HG02870 (cell line): ENCODE results near the gene OASL.
"Not testable (repeated sequence)": the region's sequence is repeated elsewhere in the genome, so short reads cannot be mapped to it uniquely, and the experiment has no call there.

ENCODE experiments used
- ATAC-seq: cut with Tn5 transposase; IDR thresholded peaks from one replicate; pipeline ENCODE4 v1.9.1; 2021; ENCODE audit warnings: mild to moderate bottlenecking, moderate library complexity; ENCODE audit not compliant: unreplicated experiment

Gene OASL

GRCh38 chr12:121038861-121039668, at the start of gene OASL:
Gene OASL, minus strand, starts transcription at chr12:121039246. Its CDS starts 275 bp downstream, at chr12:121038971.
- peak; percentile 45 for ATAC-seq

GRCh38 chr12:121088195-121088585, 49.1 kb upstream of the OASL start:
- no peak for ATAC-seq

GRCh38 chr12:121087467-121088194, 48.6 kb upstream of the OASL start:
- ATAC-seq: no peak

GRCh38 chr12:121086781-121087295, 47.8 kb upstream of the OASL start:
- no peak for ATAC-seq

- no peak for ATAC-seq
These were observed 46.7 kb upstream of the OASL start for GRCh38 chr12:121085506-121086353.

GRCh38 chr12:121085069-121085468, 46.0 kb upstream of the OASL start:
- no peak for ATAC-seq

- no peak for ATAC-seq
These were observed 45.2 kb upstream of the OASL start for GRCh38 chr12:121084229-121084628.

GRCh38 chr12:121080909-121081308, 41.9 kb upstream of the OASL start:
- ATAC-seq: no peak

GRCh38 chr12:121079736-121080272, 40.8 kb upstream of the OASL start:
- ATAC-seq: no peak

GRCh38 chr12:121077440-121077839, 38.4 kb upstream of the OASL start:
- ATAC-seq: not testable (repeated sequence)

- ATAC-seq: not testable (repeated sequence)
These were observed 36.9 kb upstream of the OASL start for GRCh38 chr12:121075911-121076310.

- ATAC-seq: no peak
These were observed 33.1 kb upstream of the OASL start for GRCh38 chr12:121072147-121072546.

GRCh38 chr12:121069206-121069605, 30.2 kb upstream of the OASL start:
- ATAC-seq: no peak

- ATAC-seq: no peak
These were observed 26.3 kb upstream of the OASL start for GRCh38 chr12:121065345-121065744.

- not testable (repeated sequence) for ATAC-seq
These were observed 25.5 kb upstream of the OASL start for GRCh38 chr12:121064586-121064985.

GRCh38 chr12:121064116-121064515, 25.1 kb upstream of the OASL start:
- no peak for ATAC-seq

GRCh38 chr12:121062391-121063045, 23.5 kb upstream of the OASL start:
- no peak for ATAC-seq

GRCh38 chr12:121061831-121062230, 22.8 kb upstream of the OASL start:
- ATAC-seq: no peak

- peak; percentile 72 for ATAC-seq
These were observed 21.3 kb upstream of the OASL start for GRCh38 chr12:121060149-121061001.
